Measurements from ENCODE around the gene COPE.

- TF ChIP-seq POLR2A (IDR thresholded peaks at IDR 0.05; ENCODE audit: control extremely low read depth in 1 of 2, low read depth in 2 of 2, low read length in 2 of 2) (no peak), CTCF (IDR thresholded peaks at IDR 0.05; ENCODE audit: control extremely low read depth in 1 of 3, insufficient read depth in 1 of 3, low read depth in 1 of 3, low read length in 3 of 3) (no peak), BACH1 (IDR thresholded peaks at IDR 0.05; ENCODE audit: low read length) (no peak), ATF3 (IDR thresholded peaks at IDR 0.05; ENCODE audit: insufficient read depth, low read depth, low read length) (no peak), GABPA (IDR thresholded peaks at IDR 0.05; ENCODE audit: borderline replicate concordance, insufficient read depth, low read length) (no peak), CHD2 (IDR thresholded peaks at IDR 0.05; ENCODE audit: low read length) (no peak), ATF2 (IDR thresholded peaks at IDR 0.05; ENCODE audit: low read length) (no peak), SP2 (IDR thresholded peaks at IDR 0.05; ENCODE audit: low read length) (no peak), EZH2 (IDR thresholded peaks at IDR 0.05; ENCODE audit: low read depth, low read length, severe bottlenecking) (no peak), EP300 (IDR thresholded peaks at IDR 0.05; ENCODE audit: borderline replicate concordance in 1 of 2, low read depth in 2 of 2, low read length in 2 of 2) (no peak), ZNF274 (IDR thresholded peaks at IDR 0.05; ENCODE audit: borderline replicate concordance, extremely low read depth, low read length) (no peak), YY1 (IDR thresholded peaks at IDR 0.05; ENCODE audit: low read depth, low read length) (no peak), TAF1 (IDR thresholded peaks at IDR 0.05; ENCODE audit: low read depth, low read length) (no peak), RFX5 (IDR thresholded peaks at IDR 0.05; ENCODE audit: borderline replicate concordance, low read depth, low read length) (no peak)
Measured at GRCh38 chr19:18933297-18933696, 14.1 kb upstream of the COPE start.
